NB4 (cell line): Measurements from ENCODE around the gene ZNF841.
"Not testable (repeated sequence)": the region's sequence is repeated elsewhere in the genome, so short reads cannot be mapped to it uniquely, and the experiment has no call there.

Experiments used
- CTCF ChIP-seq: IDR thresholded peaks from one replicate; pipeline ENCODE4 v1.5.1; 2012; ENCODE audit warnings: low read depth, low read length
- POLR2A ChIP-seq: IDR thresholded peaks from 2 replicates; pipeline ENCODE4 v1.6.1; 2011; ENCODE audit warnings: mild to moderate bottlenecking; ENCODE audit not compliant: insufficient read length; ENCODE audit errors: extremely low read depth

DNA sequence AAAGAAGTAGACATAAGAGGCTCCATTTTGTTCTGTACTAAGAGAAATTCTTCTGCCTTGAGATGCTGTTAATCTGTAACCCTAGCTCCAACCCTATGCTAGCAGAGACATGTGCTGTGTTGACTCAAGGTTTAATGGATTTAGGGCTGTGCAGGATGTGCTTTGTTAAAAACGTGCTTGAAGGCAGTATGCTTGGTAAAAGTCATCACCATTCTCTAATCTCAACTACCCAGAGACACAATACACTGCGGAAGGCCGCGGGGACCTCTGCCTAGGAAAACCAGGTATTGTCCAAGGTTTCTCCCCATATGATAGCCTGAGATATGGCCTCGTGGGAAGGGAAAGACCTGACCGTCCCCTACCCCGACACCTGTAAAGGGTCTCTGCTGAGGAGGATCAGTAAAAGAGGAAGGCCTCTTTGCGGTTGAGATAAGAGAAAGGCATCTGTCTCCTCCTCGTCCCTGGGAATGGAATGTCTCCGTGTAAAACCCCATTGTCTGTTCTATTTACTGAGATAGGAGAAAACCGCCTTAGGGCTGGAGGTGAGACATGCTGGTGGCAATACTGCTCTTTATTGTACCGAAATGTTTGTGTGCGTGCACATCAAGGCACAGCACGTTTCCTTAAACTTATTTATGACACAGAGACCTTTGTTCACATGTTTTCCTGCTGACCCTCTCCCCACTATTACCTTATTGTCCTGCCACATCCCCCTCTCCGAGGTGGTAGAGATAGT lies 69.1 kb downstream of the ZNF841 start:
- TF ChIP-seq CTCF, POLR2A: not testable (repeated sequence)
